DND-41 (cell line): ENCODE results near the gene DOC2A.

Experiments
- ATAC-seq: fragments of 200-7000 bp; cut with Tn5 transposase; 3 replicates; pipeline ENCODE4 v1.9.1; 2021; ENCODE audit warnings: low read depth; ENCODE audit not compliant: insufficient read depth
- DNase-seq: peaks from one replicate; pipeline ENCODE4 v3.0.0-alpha.2; 2020
- H2AFZ ChIP-seq: 2 replicates; pipeline ENCODE4 v1.6.0; 2012; ENCODE audit warnings: low read depth, low read length
- H3K27ac ChIP-seq: 2 replicates; pipeline ENCODE4 v1.5.1; 2012; ENCODE audit warnings: low read length, inconsistent platforms
- H3K27me3 ChIP-seq: fragments of 200-600 bp; sonication (generic); 2 replicates; pipeline ENCODE4 v1.6.0; 2012; ENCODE audit warnings: low read length, mild to moderate bottlenecking, inconsistent platforms; ENCODE audit not compliant: insufficient read depth, poor library complexity
- H3K36me3 ChIP-seq: 2 replicates; pipeline ENCODE4 v1.5.1; 2012; ENCODE audit warnings: low read length, inconsistent platforms; ENCODE audit not compliant: insufficient read depth
- H3K4me1 ChIP-seq: 2 replicates; pipeline ENCODE4 v1.5.1; 2012; ENCODE audit warnings: mild to moderate bottlenecking, low read length; ENCODE audit not compliant: insufficient read depth
- H3K4me2 ChIP-seq: 2 replicates; pipeline ENCODE4 v1.6.0; 2012; ENCODE audit warnings: mild to moderate bottlenecking, moderate library complexity, low read length, inconsistent platforms; ENCODE audit not compliant: insufficient read depth
- H3K4me3 ChIP-seq, 2 experiments: fragments of 200-600 bp in 1 of 2; shearing (Covaris generic) in 1 of 2; 2 replicates each; pipeline ENCODE4 v1.5.1; 2012 to 2016; ENCODE audit warnings: inconsistent platforms in 2 of 2, low read length in 2 of 2, mild to moderate bottlenecking in 2 of 2, low read depth in 1 of 2, moderate library complexity in 1 of 2
- H3K79me2 ChIP-seq: 2 replicates; pipeline ENCODE4 v1.6.0; 2012; ENCODE audit warnings: low read length, inconsistent platforms; ENCODE audit not compliant: insufficient read depth
- H3K9ac ChIP-seq: 2 replicates; pipeline ENCODE4 v1.6.0; 2012; ENCODE audit warnings: low read depth, mild to moderate bottlenecking, inconsistent platforms, low read length, moderate library complexity
- H3K9me3 ChIP-seq: 2 replicates; pipeline ENCODE4 v1.5.1; 2012; ENCODE audit warnings: low read length, moderate library complexity, mild to moderate bottlenecking, inconsistent platforms; ENCODE audit not compliant: insufficient read depth, severe bottlenecking
- H4K20me1 ChIP-seq: 2 replicates; pipeline ENCODE4 v1.6.0; 2012; ENCODE audit warnings: low read length; ENCODE audit not compliant: insufficient read depth
- CTCF ChIP-seq: IDR thresholded peaks from 2 replicates; pipeline ENCODE4 v1.5.1; 2012; ENCODE audit warnings: borderline replicate concordance, low read length, moderate library complexity, mild to moderate bottlenecking; ENCODE audit not compliant: poor library complexity, severe bottlenecking; ENCODE audit errors: extremely low read depth
- EZH2 ChIP-seq: IDR thresholded peaks from 3 replicates; pipeline ENCODE4 v1.6.1; 2012; ENCODE audit warnings: borderline replicate concordance, low read depth, mild to moderate bottlenecking, moderate library complexity, low read length, inconsistent platforms; ENCODE audit not compliant: severe bottlenecking

Gene DOC2A

GRCh38 chr16:29984137-29984763, 26.6 kb downstream of the DOC2A start:
- H4K20me1 ChIP-seq: peaks cover 15% of the 10 kb centered on the region
- no peak for DNase-seq
- H3K36me3 ChIP-seq: peaks cover 96% of the 10 kb centered on the region
- no peak for ATAC-seq
- no peaks in the 10 kb centered on the region for H3K27me3 ChIP-seq
- H3K9me3 ChIP-seq: no peaks in the 10 kb centered on the region
- no peaks in the 10 kb centered on the region for H3K4me1 ChIP-seq
- H3K4me2 ChIP-seq: no peak overlapping the region
- TF ChIP-seq EZH2 (no peak), CTCF (no peak)
- H3K9ac ChIP-seq: no peak overlapping the region
- H3K27ac ChIP-seq: no peak overlapping the region
- no peaks in the 10 kb centered on the region for H3K79me2 ChIP-seq
- no peak overlapping the region for H3K4me3 ChIP-seq
- no peak overlapping the region for H2AFZ ChIP-seq

- H3K36me3 ChIP-seq: peaks cover 96% of the 10 kb centered on the region
- ATAC-seq (no peak), DNase-seq (no peak)
- H3K9me3 ChIP-seq: no peaks in the 10 kb centered on the region
- H3K4me2 ChIP-seq: no peak overlapping the region
- no peak overlapping the region for H3K27ac ChIP-seq
- no peaks in the 10 kb centered on the region for H3K79me2 ChIP-seq
- no peak overlapping the region for H3K9ac ChIP-seq
- H3K4me1 ChIP-seq: no peaks in the 10 kb centered on the region
- TF ChIP-seq CTCF: no peak
- TF ChIP-seq EZH2: no peak
- H3K4me3 ChIP-seq: no peak overlapping the region
- no peaks in the 10 kb centered on the region for H3K27me3 ChIP-seq
- H2AFZ ChIP-seq: no peak overlapping the region
- H4K20me1 ChIP-seq: peaks cover 15% of the 10 kb centered on the region
Observed at GRCh38 chr16:29983420-29984136, 27.2 kb downstream of the DOC2A start.

DNA sequence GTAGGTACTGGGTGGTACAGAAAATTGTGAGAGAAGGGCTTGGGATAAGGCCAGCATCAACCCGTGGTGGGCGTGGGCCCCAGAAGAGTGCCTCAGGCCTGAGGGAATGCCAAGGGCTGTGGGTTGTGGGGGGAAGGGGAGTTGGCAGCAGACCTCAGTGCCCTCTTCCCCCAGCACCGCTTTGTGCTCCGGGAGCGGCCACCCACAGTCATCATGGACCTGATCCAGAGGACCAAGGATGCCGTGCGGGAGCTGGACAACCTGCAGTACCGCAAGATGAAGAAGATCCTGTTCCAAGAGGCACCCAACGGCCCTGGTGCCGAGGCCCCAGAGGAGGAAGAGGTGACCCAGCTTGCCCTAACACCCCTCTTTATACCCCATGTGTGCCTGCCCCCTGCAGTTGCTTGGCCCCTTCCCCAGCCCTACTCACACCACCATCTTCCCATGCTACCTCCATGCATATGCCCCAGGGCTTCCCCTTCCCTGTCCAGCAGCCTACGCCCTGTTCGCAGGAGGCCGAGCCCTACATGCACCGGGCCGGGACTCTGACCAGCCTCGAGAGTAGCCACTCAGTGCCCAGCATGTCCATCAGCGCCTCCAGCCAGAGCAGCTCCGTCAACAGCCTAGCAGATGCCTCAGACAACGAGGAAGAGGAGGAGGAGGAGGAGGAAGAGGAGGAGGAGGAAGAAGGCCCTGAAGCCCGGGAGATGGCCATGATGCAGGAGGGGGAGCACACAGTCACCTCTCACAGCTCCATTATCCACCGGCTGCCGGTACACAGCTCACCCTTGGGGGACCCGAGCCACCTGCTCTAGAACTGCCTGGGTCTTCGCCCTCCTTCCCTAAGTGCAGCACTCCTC, 28.0 kb downstream of the DOC2A start:
- no peaks in the 10 kb centered on the region for H3K4me1 ChIP-seq
- no peak overlapping the region for H3K4me2 ChIP-seq
- no peak overlapping the region for H3K9ac ChIP-seq
- H3K9me3 ChIP-seq: no peaks in the 10 kb centered on the region
- H3K27ac ChIP-seq: no peak overlapping the region
- H4K20me1 ChIP-seq: peaks cover 20% of the 10 kb centered on the region
- peaks cover 96% of the 10 kb centered on the region for H3K36me3 ChIP-seq
- no peaks in the 10 kb centered on the region for H3K27me3 ChIP-seq
- TF ChIP-seq CTCF (no peak), EZH2 (no peak)
- H3K4me3 ChIP-seq: no peak overlapping the region
- ATAC-seq (no peak), DNase-seq (no peak)
- H2AFZ ChIP-seq: no peak overlapping the region
- H3K79me2 ChIP-seq: peaks cover 8% of the 10 kb centered on the region; the same call in 1 of the 2 replicates
